ENCODE data around the gene RASSF7.
A peak's percentile ranks its signal among the peaks of the same experiment; 100 is the strongest.

RASSF7 gene

DNA sequence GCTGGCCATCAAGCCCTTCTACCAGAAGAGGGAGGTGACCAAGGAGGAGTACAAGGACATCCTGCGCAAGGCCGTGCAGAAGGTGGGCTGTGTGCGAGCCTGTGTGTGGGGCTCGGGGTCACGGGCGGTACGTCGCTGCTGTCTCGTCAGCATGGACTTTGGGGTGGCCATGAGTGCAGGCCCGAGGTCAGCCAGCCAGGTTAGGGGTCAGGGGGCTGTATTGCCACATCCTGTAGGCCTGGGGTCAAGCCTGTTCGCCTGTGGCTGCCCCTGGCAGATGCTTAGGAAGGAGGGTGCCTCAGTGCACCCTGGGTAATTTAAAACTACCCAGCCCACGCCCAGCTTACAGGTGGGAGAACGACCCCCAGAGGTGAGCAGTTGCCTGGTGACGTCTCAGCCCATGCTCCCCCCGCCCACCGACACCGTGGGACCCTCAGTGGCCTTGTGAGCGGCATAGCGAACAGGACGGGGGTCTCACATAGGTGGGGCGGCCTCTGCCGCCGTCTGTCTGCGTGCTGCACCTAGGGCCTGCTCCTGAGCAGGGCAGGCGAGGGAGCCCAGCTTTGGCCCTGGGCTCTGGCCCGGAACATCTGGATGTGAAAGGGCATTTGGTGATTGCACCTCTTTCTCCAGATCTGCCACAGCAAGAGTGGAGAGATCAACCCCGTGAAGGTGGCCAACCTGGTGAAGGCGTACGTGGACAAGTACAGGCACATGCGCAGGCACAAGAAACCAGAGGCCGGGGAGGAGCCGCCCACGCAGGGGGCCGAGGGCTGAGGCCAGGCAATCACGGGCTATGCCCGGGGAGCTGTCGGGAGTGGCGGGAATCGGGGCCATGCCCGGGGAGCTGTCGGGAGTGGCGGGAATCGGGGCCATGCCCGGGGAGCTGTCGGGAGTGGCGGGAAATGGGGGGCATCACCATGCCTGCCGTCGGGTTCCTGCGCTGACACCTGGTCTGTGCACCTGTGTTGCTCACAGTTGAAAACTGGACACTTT is 50.5 kb downstream of the RASSF7 start:
- DNase-seq: no peak

DNA sequence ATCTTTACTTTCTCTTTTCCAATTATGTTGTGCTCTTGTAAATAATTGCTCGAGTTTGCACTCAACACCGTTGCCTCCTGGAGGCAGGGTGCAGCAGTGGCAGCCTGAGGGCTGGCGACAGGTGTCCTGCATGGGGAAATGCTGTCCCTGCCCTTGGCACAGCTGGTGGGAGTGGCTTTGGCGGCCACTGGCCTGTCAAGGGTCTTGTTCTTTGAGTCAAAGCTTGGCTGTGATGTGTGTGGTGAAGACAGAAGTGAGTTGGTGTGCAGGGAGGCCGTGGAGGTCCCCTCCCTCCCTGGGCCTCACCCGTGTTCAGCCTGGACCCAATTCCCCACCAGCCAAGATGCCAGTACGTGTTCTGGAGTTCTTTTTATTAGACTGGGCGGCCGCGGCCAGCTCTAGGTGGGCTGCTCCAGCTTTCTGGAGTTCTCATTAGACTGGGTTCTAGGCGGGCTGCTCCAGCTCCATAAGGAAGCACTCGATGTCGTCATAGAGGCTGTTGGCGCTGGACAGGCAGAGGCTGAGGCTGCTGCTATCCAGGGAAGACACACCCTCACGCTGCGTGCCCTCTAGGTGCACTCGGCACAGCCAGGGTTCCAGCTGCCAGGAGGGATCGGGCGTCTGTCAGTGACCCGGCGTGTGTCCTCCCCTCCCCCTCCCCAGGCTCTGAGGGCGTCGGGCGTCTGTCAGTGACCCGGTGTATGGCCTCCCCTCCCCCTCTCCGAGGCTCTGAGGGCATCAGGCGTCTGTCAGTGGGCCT is 51.6 kb downstream of the RASSF7 start:
- no peak for DNase-seq

DNA sequence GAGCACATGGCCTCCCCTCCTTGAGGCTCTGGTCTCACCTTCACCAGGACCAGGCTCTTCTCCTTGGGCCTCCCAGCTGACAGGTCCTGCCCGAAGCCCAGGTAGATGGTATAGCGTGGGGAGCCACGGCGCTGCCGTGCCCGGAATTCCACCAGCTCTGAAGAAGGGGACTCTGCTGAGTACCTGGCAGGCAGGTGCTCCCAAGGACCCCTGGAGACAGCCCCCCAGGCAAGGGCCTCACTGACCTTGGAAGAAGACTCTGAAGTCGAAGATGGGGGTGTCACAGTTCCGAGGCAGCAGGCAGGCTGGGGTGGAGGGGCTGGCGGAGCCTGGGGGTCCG is 52.2 kb downstream of the RASSF7 start:
- DNase-seq: no peak

DNA sequence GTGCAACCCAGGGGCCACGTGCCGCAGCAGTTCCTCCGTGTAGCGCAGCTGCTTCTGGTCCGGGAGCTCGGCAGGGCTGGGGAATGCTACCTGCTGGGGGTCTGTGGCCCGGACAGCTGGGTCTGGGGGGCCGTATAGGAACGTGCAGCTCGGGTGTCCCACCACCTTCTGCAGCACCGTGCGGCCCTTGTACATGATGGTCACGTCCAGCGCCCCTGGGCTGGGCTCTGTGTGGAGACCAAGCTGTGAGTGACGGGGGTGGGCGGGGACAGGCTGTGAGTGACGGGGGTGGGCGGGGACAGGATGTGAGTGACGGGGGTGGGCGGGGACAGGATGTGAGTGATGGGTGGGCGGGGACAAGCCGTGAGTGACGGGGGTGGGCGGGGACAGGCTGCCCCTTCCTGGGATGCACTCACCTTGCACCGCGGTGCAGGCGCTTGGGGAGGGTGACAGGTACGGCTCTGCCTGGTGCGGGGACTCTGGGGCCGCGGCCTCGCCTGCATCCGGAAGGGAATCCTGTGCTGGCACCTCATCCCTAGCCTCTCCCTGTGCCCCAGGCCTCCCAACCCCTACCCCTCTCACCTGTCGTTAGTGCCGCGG is 52.7 kb downstream of the RASSF7 start:
- DNase-seq: peak; percentile 39

Measured in fibroblast of upper back skin (primary cell).